ENCODE results near the gene ANKAR. TPM values are rescaled to one million over a fixed set of nuclear protein-coding genes. Genes with fewer than 3 reads are reported as not detected.
A peak's percentile ranks its signal among the peaks of the same experiment; 100 is the strongest.

ANKAR gene
- total and polyA plus RNA-seq, 9 of the 15 experiments (the other 6 are each of a cell fraction or from before 2014, with no cell fraction given), result 0.04 to 0.52 (median 0.39) TPM

GRCh38 chr2:189661148-189661956 is 13.1 kb upstream of the ANKAR start, which contains the start of gene ASNSD1 (continued):
- TF ChIP-seq TRIM24 (IDR thresholded peaks at IDR 0.05) (no peak), TCF7L2 (IDR thresholded peaks at IDR 0.05; ENCODE audit: low read depth, low read length) (no peak), ZFP91 (CRISPR knock-in tag; IDR thresholded peaks at IDR 0.05) (no peak), ZNF780A (CRISPR knock-in tag; IDR thresholded peaks at IDR 0.05) (no peak), ATF1 (CRISPR knock-in tag; IDR thresholded peaks at IDR 0.05) (no peak), ATF1 (tag; IDR thresholded peaks at IDR 0.05) (peak; percentile 41), ZBTB8A (IDR thresholded peaks at IDR 0.05; ENCODE audit: partially characterized antibody) (no peak), NFXL1 (CRISPR knock-in tag; IDR thresholded peaks at IDR 0.05) (no peak), ZNF280B (CRISPR knock-in tag; IDR thresholded peaks at IDR 0.05) (no peak), POLR3G (IDR thresholded peaks at IDR 0.05; ENCODE audit: extremely low read depth, insufficient read length, insufficient replicate concordance) (no peak), GABPA (tag; conservative IDR thresholded peaks at IDR 0.05; ENCODE audit: low read depth) (0 out of 2 replicates have a peak, but pooled peaks have one; percentile 14), HMGN3 (IDR thresholded peaks at IDR 0.05; ENCODE audit: borderline replicate concordance, extremely low read depth, insufficient read length, low read depth, low read length) (no peak), PHF8 (IDR thresholded peaks at IDR 0.05; ENCODE audit: borderline replicate concordance, low read length) (peak; percentile 94; the same call in 1 of the 2 replicates), ZBTB7A (IDR thresholded peaks at IDR 0.05; ENCODE audit: borderline replicate concordance, control insufficient read depth, low read depth, low read length) (0 out of 2 replicates have a peak, but pooled peaks have one; percentile 12), HES1 (IDR thresholded peaks at IDR 0.05; ENCODE audit: low read depth) (no peak), EZH2 (IDR thresholded peaks at IDR 0.05; ENCODE audit: borderline replicate concordance, low read depth, low read length) (no peak), STAG1 (CRISPR knock-in tag; IDR thresholded peaks at IDR 0.05; ENCODE audit: borderline replicate concordance) (no peak), XRCC4 (IDR thresholded peaks at IDR 0.05; ENCODE audit: extremely low read depth, insufficient read depth, insufficient read length) (no peak), C11orf30 (IDR thresholded peaks at IDR 0.05; ENCODE audit: low read depth) (no peak), ETV6 (IDR thresholded peaks at IDR 0.05; ENCODE audit: borderline replicate concordance in 1 of 2, low read depth in 2 of 2, low read length in 1 of 2) (no peak), ETV6 (CRISPR knock-in tag; IDR thresholded peaks at IDR 0.05; ENCODE audit: borderline replicate concordance) (no peak), ZNF347 (CRISPR knock-in tag; IDR thresholded peaks at IDR 0.05; ENCODE audit: low read depth) (no peak), PHB (CRISPR knock-in tag; IDR thresholded peaks at IDR 0.05) (no peak), ZFP1 (CRISPR knock-in tag; IDR thresholded peaks at IDR 0.05) (no peak)

All from K562 (cell line).